Esophagus muscularis mucosa (tissue), 4 donors: Measurements from ENCODE around the gene CCL8. TPM values are rescaled to one million over a fixed set of nuclear protein-coding genes. Genes with fewer than 3 reads are reported as not detected.

ENCODE experiments used
- DNase-seq: peaks from one replicate; pipeline ENCODE4 v3.0.0-alpha.2; 2017; ENCODE audit errors: extremely low spot score
- H3K27ac ChIP-seq, 4 donors: fragments of 200-600 bp; sonication (generic); replicated peaks in 1 of 4; 1 replicate in 3 of 4; 2 replicates in 1 of 4; pipeline ENCODE4 v1.5.1; 2016 to 2019; ENCODE audit warnings: mild to moderate bottlenecking in 1 of 4
- H3K27me3 ChIP-seq, 4 donors: fragments of 200-600 bp; sonication (generic); one replicate each; pipeline versions ENCODE4 v1.5.1 to v1.6.0; 2016 to 2019
- H3K36me3 ChIP-seq, 4 donors: fragments of 200-600 bp; sonication (generic); one replicate each; pipeline ENCODE4 v1.5.1; 2016 to 2019
- H3K4me1 ChIP-seq, 4 donors: fragments of 200-600 bp; sonication (generic); one replicate each; pipeline ENCODE4 v1.5.1; 2016 to 2019
- H3K4me3 ChIP-seq, 4 donors: fragments of 200-600 bp; sonication (generic); 1 replicate in 2 of 4; 2 replicates in 2 of 4; pipeline ENCODE4 v1.5.1; 2016 to 2019; ENCODE audit warnings: mild to moderate bottlenecking in 4 of 4, moderate library complexity in 1 of 4
- H3K9me3 ChIP-seq, 4 donors: fragments of 200-600 bp; sonication (generic); 1 replicate in 3 of 4; 2 replicates in 1 of 4; pipeline ENCODE4 v1.5.1; 2016 to 2019
- CTCF ChIP-seq, 3 experiments: fragments of 200-600 bp in 2 of 3; fragments of 450-650 bp in 1 of 3; sonication (generic) in 2 of 3; IDR thresholded peaks; one replicate each; pipeline ENCODE4 v1.5.1; 2017 to 2019; ENCODE audit warnings: antibody characterized with exemption in 3 of 3, mild to moderate bottlenecking in 2 of 3, moderate library complexity in 1 of 3
- EP300 ChIP-seq: sonication (generic); formaldehyde crosslinking; IDR thresholded peaks from one replicate; pipeline ENCODE4 v1.6.1; 2017; ENCODE audit warnings: antibody characterized with exemption
- POLR2A ChIP-seq: fragments of 450-650 bp; IDR thresholded peaks from one replicate; pipeline ENCODE4 v1.6.1; 2017; ENCODE audit warnings: antibody characterized with exemption, moderate library complexity, mild to moderate bottlenecking, low read depth
- POLR2AphosphoS5 ChIP-seq, 2 donors: sonication (generic); formaldehyde crosslinking; IDR thresholded peaks; one replicate each; pipeline ENCODE4 v1.6.1; 2017; ENCODE audit warnings: antibody characterized with exemption in 2 of 2
- WGBS: methylation state at CpG from one replicate; pipeline ENCODE4 v1.1.5; 2018; 5-methylcytosine and 5-hydroxymethylcytosine counted together
- intact Hi-C: fragments of 100-400 bp; cut with DNase I; formaldehyde crosslinking; loops from one replicate; pipeline ENCODE4 v1.15.1; 2023
- total RNA-seq, 4 donors: library from RNA; depleted of rRNA; stranded (reverse); fragments of >200 nt; gene quantifications; one replicate each; pipeline versions ENCODE4 v1.1.0 to v1.2.1, GENCODE V29; 2016

Gene CCL8
- total RNA-seq, 4 donors from 2014 or later = 2.0 TPM; not detected in 3

GRCh38 chr17:34370997-34371395 is 51.8 kb downstream of the CCL8 start:
- TF ChIP-seq EP300 (no peak), POLR2A (no peak), POLR2AphosphoS5 (IDR thresholded peaks at IDR 0.05) (no peak), CTCF (IDR thresholded peaks at IDR 0.05) (no peak)
- DNase-seq = no peak
- 51% methylated on average over 3 of the region's 3 CpGs for WGBS

More at GRCh38 chr17:34370997-34371395, 51.8 kb downstream of the CCL8 start:
- no peak overlapping the region for H3K4me3 ChIP-seq
- no peaks in the 10 kb centered on the region for H3K36me3 ChIP-seq
- no peak overlapping the region for H3K27ac ChIP-seq
- H3K4me1 ChIP-seq = no peaks in the 10 kb centered on the region
- intact Hi-C loops = no loop called here
- peaks cover 0 to 2% (median 0%) of the 10 kb centered on the region in 4 donors for H3K27me3 ChIP-seq
- no peaks in the 10 kb centered on the region for H3K9me3 ChIP-seq

Other genes starting within 250 kb of the CCL8 start
- gene CCL2, start 64.2 kb upstream of the CCL8 start, total RNA-seq = 100 to 1,000 TPM in 1 of 4 donors, 10 to 100 TPM in 2, 1 to 10 TPM in 1; 7.1 to 514 (median 20.8) TPM
- gene CCL7, start 49.2 kb upstream of the CCL8 start, total RNA-seq = under 1 TPM in 1 of 4 donors, not detected in 3; 0.83 TPM
- gene CCL11, start 33.7 kb upstream of the CCL8 start, total RNA-seq = 1 to 10 TPM; 2.0 to 8.8 (median 6.6) TPM
- gene CCL13, start 37.0 kb downstream of the CCL8 start, total RNA-seq = 1 to 10 TPM in 2 of 4 donors, under 1 TPM in 1, not detected in 1; 0.78 to 3.6 (median 2.0) TPM
- not detected for gene CCL1, start 43.8 kb downstream of the CCL8 start, total RNA-seq